HG03521 (cell line): Measurements from ENCODE around the gene SLC35F3.
"Not testable (repeated sequence)": the region's sequence is repeated elsewhere in the genome, so short reads cannot be mapped to it uniquely, and the experiment has no call there.

Experiments used
- ATAC-seq: cut with Tn5 transposase; IDR thresholded peaks from one replicate; pipeline ENCODE4 v1.9.1; 2021; ENCODE audit warnings: mild to moderate bottlenecking, moderate library complexity; ENCODE audit not compliant: unreplicated experiment

Gene SLC35F3

GRCh38 chr1:233904633-233905415, at the start of gene SLC35F3:
Gene SLC35F3, plus strand, starts transcription at chr1:233904676.
- no peak for ATAC-seq

- ATAC-seq = no peak
Measured at GRCh38 chr1:233859446-233859845, 45.0 kb upstream of the SLC35F3 start.

- ATAC-seq = no peak
Measured at GRCh38 chr1:233863901-233864545, 40.5 kb upstream of the SLC35F3 start.

GRCh38 chr1:233864578-233864977, 39.9 kb upstream of the SLC35F3 start:
- no peak for ATAC-seq

- ATAC-seq = no peak
Measured at GRCh38 chr1:233865216-233865615, 39.3 kb upstream of the SLC35F3 start.

GRCh38 chr1:233865902-233866301, 38.6 kb upstream of the SLC35F3 start:
- ATAC-seq = no peak

GRCh38 chr1:233867028-233867427, 37.4 kb upstream of the SLC35F3 start:
- no peak for ATAC-seq

GRCh38 chr1:233868461-233868860, 36.0 kb upstream of the SLC35F3 start:
- no peak for ATAC-seq

GRCh38 chr1:233869680-233870079, 34.8 kb upstream of the SLC35F3 start:
- no peak for ATAC-seq

- no peak for ATAC-seq
Measured at GRCh38 chr1:233873666-233874065, 30.8 kb upstream of the SLC35F3 start.

- ATAC-seq = no peak
Measured at GRCh38 chr1:233879841-233880240, 24.6 kb upstream of the SLC35F3 start.

- ATAC-seq = no peak
Measured at GRCh38 chr1:233883671-233884070, 20.8 kb upstream of the SLC35F3 start.

- no peak for ATAC-seq
Measured at GRCh38 chr1:233884461-233885151, 19.9 kb upstream of the SLC35F3 start.

GRCh38 chr1:233885196-233885920, 19.1 kb upstream of the SLC35F3 start:
- no peak for ATAC-seq

GRCh38 chr1:233891151-233891550, 13.3 kb upstream of the SLC35F3 start:
- not testable (repeated sequence) for ATAC-seq

- ATAC-seq = peak; percentile 96
Measured at GRCh38 chr1:233897325-233898162, 6.9 kb upstream of the SLC35F3 start.

- no peak for ATAC-seq
Measured at GRCh38 chr1:233901495-233901894, 3.0 kb upstream of the SLC35F3 start.

- no peak for ATAC-seq
Measured at GRCh38 chr1:233905416-233906051, 1.1 kb downstream of the SLC35F3 start.

- ATAC-seq = no peak
Measured at GRCh38 chr1:233907151-233907550, 2.7 kb downstream of the SLC35F3 start.

GRCh38 chr1:233908092-233908491, 3.6 kb downstream of the SLC35F3 start:
- ATAC-seq = no peak
